ENCODE measurements around the gene HTR7.

The HTR7 gene

DNA sequence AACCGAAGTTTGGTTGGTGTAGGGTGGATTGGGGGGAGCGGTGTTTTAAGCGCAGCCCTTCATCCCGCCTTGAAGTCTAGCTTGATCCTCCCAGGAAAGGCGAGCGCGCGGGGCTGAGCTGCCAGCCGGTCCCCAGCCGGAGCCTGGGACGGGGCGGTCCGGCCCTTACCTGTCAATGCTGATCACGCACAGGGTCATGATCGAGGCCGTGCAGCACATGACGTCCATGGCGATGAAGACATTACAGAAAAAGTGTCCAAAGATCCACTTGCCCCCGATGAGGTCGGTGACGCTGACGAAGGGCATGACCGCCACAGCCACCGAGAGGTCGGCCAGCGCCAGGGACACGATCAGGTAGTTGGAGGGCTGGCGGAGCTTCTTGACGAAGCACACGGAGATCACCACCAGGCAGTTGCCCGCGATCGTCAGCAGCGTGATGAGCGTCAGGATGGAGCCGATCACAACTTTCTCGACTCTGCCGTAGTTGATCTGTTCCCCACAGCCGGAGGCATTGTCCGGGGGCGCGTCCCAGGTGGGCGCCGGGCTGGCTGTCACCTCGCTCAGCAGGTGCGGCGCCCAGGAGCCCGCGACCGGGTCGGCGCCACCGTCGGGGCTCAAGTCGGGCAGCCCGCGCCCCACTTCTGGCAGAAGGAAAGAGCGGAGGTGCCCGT lies 740 bp downstream of the HTR7 start:
- H3K27ac ChIP-seq = no peak overlapping the region; the same call in 1 of the 2 replicates
- TF ChIP-seq, protein P1, sequence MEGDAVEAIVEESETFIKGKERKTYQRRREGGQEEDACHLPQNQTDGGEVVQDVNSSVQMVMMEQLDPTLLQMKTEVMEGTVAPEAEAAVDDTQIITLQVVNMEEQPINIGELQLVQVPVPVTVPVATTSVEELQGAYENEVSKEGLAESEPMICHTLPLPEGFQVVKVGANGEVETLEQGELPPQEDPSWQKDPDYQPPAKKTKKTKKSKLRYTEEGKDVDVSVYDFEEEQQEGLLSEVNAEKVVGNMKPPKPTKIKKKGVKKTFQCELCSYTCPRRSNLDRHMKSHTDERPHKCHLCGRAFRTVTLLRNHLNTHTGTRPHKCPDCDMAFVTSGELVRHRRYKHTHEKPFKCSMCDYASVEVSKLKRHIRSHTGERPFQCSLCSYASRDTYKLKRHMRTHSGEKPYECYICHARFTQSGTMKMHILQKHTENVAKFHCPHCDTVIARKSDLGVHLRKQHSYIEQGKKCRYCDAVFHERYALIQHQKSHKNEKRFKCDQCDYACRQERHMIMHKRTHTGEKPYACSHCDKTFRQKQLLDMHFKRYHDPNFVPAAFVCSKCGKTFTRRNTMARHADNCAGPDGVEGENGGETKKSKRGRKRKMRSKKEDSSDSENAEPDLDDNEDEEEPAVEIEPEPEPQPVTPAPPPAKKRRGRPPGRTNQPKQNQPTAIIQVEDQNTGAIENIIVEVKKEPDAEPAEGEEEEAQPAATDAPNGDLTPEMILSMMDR (conservative IDR thresholded peaks at IDR 0.05) = no peak

DNA sequence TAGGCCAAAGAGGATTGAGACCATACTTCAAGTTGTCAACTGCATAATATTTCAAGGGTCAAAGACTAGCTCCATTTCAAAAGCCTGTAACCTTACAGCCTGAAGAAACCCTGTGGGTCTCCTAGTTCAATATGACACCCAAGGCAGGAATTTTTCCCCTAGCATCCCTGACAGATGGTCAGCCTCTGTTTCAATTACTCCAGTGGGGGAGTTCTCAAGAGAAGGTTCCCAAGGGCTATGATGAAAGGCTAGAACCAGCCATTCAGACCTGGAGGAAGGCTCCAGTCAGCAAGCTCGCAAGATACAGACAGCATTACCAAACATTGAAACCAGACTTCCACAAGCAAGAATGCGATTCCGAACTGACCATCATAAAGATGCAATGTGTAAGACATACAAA lies 1.6 kb downstream of the HTR7 start:
- TF ChIP-seq, protein P1 (conservative IDR thresholded peaks at IDR 0.05) = no peak
- H3K27ac ChIP-seq = no peak overlapping the region

DNA sequence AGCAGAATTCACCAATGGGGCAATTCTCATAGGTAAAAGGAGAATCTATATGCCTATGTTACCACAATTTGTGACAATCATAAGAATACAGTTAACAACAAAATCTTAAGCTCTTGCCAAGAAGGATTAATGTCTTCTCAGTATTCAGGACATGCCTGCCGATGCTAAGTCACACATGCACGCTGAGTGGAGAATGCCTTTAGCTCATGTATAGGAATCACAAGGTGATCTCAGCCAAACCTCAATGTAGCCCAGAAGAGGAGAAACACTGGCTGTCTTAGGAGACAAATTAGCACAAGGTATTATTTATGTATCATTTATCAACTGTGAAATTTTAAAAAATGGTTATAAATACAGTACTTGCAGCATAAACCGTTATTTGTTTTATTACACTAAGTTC lies 2.7 kb downstream of the HTR7 start:
- TF ChIP-seq, protein P1 (conservative IDR thresholded peaks at IDR 0.05) = no peak
- no peak overlapping the region for H3K27ac ChIP-seq

DNA sequence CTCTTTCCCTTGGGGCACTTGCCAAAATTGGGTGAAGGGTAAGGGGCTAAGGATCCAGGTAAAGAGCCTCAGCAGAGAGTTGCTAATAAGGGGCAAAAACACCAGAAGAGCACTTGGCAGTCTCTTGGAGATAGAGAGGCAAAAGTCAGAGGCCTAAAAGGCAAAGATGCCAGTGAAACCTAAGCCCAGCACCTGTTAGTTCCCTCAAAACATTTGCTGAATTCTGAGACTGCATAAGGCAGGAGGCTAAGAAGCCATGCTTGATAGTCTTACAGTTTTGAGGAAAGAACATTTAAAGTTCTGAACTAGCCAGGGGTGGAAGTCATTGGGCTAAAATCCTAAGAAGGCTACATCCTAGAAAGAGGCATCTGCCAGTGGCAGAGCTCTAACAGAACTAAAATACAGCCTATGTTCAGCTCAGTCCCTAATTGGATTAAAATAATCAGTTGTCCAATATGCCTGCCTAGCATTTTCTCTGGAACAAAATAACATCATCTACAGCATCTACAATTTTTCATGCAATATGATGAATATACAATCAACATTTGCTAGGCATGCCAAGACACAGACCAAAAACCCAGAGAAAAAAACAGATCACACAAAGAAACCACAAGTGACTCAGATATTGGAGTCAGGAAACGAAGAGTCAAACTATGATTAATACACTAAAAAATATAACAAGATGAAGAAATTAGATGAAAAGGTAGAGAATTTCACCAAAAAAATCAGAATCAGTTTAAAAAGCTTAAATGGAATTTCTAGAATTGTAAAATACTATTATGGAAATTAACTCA lies 7.7 kb downstream of the HTR7 start:
- H3K27ac ChIP-seq = no peak overlapping the region
- TF ChIP-seq, protein P1 (conservative IDR thresholded peaks at IDR 0.05) = no peak

DNA sequence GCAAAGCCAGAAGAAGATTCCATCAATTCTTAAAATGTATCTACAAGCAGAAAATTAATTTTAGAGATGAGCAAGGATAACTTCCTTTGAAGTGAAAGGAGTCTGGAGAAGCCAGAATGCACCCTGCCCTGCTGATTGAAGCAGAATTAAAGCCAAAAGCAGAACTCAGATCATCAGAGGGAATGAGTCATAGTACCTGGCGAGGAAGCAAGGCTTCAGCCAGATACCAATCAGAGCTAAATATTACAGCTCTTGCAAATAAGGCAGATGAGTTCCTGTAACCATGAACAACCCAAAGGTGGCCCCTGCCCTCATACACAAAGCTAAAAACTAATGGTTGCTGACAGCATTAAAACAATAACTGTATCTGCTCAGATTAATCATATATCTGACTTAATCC lies 10.4 kb downstream of the HTR7 start:
- no peak overlapping the region for H3K27ac ChIP-seq
- TF ChIP-seq, protein P1 (conservative IDR thresholded peaks at IDR 0.05) = no peak

DNA sequence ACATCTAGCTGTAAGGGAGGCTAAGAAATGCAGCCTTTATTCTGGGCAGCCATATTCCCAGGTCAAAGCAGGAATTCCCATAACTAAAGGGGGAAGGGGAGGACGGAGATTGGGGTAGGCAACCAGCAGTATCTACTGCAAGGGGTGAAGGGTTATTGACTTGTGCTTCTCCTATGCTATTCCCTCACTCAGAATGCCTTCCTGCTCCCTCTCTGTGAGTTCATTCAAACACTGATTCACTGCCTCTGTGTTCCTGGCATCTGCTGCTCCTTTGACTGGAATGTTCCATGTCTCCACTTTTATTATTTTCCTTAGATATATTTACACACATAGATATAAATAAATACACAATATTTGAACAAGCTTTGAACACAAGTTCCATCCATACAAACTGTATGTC lies 11.1 kb downstream of the HTR7 start:
- TF ChIP-seq, protein P1 (conservative IDR thresholded peaks at IDR 0.05) = no peak
- H3K27ac ChIP-seq = no peak overlapping the region

DNA sequence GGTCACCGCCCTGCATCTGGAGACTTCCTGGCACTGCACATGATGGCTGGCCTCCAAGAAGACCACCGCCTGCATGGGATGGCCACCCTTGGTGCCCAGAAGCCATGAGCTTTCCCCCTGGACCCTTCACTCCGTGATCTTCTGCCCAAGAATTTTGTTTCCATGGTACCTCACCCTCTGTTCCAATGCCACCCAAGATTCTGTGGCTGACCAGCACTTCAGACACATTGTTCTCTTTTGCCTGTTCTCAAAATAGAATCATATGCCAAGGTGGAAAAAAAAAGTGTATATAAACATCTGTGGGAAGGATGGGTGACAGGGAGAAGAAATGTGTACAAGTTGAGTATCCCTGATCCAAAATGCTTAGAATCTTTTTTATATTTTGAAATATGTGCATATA lies 12.1 kb downstream of the HTR7 start:
- H3K27ac ChIP-seq = no peak overlapping the region
- TF ChIP-seq, protein P1 (conservative IDR thresholded peaks at IDR 0.05) = no peak

All from VCaP (cell line).